CD4-positive, alpha-beta T cell treated with Interleukin-4 for 4 hours (primary cell): ENCODE data around the gene NAGS.
"Not testable (repeated sequence)": the region's sequence is repeated elsewhere in the genome, so short reads cannot be mapped to it uniquely, and the experiment has no call there.

Experiments
- DNase-seq: peaks from one replicate; pipeline ENCODE4 v3.0.0-alpha.2; 2020

NAGS gene

DNA sequence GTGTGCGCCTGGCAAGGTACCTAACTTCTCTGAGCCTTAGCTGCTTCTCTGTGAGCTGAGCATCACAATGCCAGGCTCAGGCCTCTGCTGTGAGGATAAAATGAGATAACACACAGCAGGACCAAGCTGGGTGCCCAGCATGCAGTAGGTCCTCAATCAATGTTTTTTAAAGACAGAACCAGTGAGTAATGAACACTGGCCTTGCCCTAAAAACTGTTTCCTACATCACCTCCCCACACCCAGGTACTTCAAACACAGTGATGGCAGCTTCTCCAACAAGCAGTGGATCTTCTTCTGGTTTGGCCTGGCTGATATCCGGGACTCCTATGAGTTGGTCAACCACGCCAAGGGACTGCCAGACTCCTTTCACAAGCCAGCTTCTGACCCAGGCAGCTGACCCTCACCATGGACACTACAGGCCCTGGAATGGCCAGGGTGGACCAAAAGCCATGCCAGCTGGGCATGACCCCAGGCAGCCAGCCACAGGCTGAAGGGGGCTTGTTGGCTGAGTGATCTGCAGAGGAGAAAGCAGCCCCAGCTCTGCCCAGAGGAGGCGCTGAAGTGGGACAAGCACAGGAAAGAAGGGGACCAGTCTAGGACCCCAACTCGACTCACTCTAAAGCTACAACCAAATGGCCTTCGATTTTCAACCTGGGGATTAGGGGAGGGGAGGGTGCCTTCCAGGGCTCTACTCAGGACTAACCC, 3.9 kb downstream of the NAGS start:
- no peak for DNase-seq

GRCh38 chr17:44010966-44011647, 6.7 kb downstream of the NAGS start:
- no peak for DNase-seq

- DNase-seq: no peak
Observed at GRCh38 chr17:44011876-44012275, 7.5 kb downstream of the NAGS start.

DNA sequence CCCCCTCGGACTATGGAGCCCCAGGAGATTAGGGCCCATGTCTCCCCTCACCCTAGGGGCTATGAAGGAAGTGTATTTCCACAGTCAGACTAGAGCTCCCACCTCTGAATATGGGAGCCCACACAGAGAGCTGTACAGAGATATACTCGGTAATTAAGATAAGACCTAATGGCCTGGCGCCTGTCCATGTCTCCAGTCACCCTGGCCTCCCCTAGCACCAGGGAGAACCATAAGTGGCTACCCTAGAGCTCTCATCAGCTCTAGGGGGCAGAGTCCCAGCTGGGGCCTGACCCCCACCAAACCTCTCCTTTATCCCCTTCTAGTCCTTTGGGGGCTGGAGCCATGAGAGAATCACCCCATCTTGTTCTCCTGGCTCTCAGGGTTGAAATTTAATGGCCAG, 8.0 kb downstream of the NAGS start:
- no peak for DNase-seq

GRCh38 chr17:44012874-44013273, 8.5 kb downstream of the NAGS start:
- no peak for DNase-seq

DNA sequence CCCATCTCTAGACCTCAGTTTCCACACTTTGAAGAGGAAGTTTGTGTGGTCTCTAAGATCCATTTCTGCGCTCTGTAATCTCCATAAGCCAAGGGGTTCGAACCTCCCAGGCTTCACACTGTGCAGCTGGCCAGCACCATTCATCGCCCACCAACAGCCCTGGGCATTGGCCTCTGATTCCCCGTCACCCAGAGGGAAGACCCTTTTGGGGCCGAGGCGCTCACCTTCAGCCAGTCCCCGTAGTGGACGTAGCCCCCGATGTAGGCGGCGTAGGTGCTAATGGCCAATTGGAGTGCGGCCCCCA, 9.7 kb downstream of the NAGS start:
- no peak for DNase-seq

DNA sequence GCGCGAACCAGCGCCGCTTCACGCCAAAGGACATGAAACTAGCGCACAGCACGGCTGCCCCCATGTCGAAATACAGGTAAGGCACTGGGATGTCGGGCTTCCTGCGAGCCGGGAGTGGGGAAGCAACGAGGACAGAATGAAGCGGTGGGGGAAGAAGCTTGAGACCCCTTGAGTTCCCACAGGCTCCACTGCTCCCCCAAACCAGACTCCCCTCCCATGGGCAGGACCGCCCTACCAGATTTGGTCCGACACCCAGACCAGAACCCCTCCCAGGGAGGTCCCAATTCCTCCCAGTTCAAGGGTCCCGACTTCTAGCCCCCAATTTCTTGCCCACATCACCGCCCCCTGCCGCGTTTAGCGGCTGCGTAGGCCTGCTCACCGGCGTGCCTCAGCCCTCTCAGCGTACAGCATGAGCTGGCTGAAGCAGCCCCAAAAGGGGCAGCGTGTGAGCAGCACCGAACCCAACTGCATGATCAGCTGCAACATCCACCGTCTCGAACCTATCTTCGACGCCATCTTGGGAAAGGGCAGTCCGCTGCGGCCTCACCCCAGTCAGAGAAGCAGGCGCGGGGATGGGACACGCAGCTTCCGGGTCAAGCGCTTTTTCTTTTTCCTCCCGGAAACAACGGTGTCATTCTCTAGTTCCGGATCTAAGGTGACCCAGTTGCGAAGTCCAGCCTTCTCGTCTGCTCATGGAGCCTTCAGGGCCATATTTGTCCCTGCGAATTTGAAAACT, 10.2 kb downstream of the NAGS start, which contains the start of gene TMEM101:
Gene TMEM101 (minus strand): TSS at position 527 of the 736 bp plus-strand sequence. CDS start 11 bp downstream, at position 516.
- DNase-seq: peak; percentile 93

- not testable (repeated sequence) for DNase-seq
Observed at GRCh38 chr17:44021227-44021626, 16.8 kb downstream of the NAGS start.

DNA sequence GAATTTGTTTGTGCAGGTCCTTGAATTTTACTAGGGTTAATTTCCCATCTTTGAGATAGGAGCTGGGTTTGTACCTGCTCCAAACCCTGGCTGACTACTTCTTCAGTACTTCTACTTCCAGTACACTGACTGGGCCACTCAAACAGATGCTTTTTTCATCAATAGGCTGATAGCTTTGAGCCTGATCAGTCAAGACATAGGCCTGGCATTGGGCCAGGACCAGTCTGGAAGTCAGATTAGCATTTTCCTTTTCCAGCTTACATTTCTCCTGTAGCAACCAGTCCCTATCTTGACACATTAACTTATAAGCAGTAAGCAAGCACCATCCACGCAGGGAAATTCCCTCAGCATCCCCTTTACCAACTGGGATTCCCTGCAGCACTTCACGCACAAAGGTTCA, 17.8 kb downstream of the NAGS start:
- no peak for DNase-seq

DNA sequence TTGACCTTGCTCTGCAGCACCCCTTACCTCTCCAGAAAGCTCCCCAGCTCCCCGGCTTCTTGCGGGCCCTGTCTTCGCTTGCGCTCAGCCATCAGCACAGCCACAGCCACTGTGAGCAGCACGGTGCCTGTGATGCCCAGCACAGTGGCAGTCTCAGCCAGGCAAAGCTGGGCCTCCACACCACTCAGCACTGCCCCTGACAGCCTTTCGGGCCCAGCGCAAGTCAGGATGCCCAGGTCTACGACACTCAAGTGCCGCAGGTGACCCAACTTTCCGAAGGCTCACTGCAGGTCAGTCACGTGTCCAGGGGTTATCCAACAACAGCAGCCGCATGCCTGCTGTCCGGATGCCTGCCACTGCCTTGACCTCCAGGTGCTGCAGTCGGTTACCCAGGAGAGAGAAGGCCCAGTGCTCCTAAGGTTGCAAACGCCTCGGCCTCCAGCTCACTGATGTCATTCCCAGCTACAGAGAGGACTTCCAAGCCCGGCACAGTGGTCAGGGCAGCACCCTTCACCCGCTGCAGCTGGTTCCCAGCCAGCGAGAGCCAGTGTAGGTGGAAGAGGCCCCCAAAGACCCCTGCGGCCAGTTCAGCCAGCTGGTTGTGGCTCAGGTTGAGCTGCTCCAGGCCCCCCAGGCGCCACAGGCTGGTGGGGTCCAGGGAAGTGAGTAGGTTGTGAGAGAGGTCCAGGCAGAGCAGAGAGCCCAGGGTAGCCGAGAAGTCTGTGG, 19.3 kb downstream of the NAGS start:
- DNase-seq: no peak

DNA sequence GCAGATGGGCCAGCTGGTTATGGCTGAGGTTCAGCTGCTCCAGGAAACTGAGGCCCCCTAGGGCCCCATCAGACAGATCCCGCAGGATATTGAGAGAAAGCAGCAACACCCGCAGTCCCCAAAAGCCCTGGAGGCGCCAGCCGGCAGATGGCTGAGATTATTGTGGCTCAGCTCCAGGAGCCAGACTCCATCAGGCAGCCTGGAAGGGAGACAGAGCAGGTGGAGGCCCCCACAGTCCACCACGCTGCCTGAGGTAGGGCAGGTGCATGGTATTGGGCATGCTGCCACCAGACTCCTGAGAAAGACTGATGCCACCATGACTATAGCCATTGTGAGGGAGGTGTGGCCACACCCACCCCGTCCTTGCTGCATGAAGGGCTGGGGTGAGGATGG, 19.8 kb downstream of the NAGS start:
- DNase-seq: no peak

DNA sequence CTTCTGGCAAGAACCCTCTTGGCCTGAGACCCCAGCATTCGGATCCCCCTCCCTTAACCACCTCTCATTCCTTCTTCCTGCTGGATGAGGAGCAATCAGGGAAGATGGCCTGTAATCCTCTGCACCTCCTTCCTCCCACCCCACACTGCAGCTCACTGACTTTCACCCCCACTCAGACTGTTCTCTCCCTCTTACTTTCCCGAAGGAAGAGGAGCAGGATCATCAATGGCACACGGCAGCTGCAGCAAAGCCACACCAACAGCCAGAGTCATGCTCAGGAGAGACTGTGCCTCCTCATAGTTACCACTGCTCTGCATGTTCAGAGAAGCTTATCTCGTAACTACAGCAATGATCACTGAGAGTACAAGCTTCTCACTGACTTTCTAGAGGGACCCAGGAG, 20.4 kb downstream of the NAGS start:
- DNase-seq: no peak

DNA sequence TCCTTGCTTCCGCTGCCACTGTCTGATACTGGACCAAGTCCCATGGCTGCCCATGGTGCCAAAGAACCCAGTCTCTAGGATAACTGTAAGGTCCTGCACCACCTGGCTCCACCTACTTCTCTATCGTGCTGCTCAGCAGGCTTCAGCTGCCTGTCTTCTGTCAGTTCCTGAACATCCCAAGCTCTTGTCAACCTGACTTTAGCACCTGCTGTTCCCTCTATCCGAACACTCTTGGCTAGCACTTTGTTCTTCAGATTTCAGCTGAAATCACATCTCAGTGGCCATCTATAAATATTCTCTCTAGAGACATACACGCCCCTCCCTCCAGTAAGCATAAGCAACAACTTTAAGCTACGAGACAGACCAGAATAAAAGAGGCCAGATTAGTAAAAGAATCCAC, 25.3 kb downstream of the NAGS start:
- DNase-seq: no peak

- DNase-seq: no peak
Observed at GRCh38 chr17:44030482-44030881, 26.1 kb downstream of the NAGS start.

DNA sequence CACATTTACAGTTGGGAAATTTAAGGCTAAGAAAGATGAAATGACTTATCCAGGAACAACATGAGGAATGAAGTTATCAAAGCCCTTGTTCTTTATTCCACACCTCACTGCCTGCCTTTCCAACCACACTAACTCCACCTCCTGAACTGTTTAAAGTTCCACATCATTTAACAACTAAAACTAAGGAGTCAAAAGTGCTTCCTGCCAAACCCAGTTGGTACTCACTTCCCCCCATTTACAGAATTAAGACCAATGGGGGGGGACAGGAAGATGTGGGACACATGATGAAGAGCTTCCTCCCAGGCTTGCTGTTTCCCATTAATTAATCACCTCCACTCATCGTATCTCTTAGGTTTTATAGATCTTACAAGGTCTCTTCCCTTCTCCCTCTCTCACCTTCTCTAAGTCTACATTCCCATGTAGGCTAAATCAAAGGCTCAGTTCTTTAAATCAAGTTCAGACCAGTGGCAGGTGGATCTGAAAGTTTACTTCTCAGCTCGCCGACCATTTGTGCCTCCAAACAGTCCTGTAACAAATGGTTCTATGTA, 29.5 kb downstream of the NAGS start:
- peak; percentile 2 for DNase-seq

GRCh38 chr17:44034688-44035087, 30.3 kb downstream of the NAGS start:
- not testable (repeated sequence) for DNase-seq

GRCh38 chr17:44037471-44037870, 33.0 kb downstream of the NAGS start:
- no peak for DNase-seq

GRCh38 chr17:44038604-44039011, 34.2 kb downstream of the NAGS start:
- no peak for DNase-seq

DNA sequence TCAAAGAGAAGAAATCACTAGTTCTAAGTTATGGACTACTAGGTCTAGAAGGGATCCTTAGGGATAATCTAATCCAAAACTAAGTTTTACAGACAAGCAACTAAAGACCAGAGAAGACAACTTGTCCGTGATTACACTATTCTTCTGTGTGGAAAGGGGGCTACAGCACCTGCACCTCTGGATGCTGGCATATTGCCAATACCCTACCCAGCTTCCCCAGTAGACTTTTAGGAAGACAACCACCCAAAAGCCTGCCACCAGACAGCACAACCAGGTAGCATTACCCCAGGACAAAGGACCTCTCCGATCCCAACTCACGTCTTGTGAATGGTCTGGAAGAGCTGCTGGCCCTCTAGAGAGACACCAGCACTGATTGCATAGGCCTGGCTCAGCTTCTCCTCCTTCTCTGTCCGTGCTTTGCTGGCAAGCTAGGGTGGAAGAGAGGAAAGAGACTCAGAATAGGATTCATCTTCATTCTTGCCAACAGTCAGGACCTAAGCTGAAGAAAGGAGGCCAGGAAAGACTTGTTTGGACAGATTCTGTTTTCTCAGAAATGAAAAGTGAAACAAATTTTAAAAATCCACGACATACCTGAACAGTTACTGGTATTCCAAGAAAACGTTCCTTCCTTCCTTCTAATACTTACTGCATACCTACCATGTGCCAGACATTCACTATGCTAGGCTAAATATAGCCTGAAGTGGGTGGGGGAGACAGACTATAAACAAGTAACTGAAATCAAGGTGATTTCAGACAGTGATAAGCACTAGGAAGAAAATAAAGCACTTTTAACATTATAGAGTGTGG, 35.6 kb downstream of the NAGS start:
- no peak for DNase-seq

GRCh38 chr17:44043272-44043696, 38.9 kb downstream of the NAGS start:
- no peak for DNase-seq

GRCh38 chr17:44044071-44044470, 39.6 kb downstream of the NAGS start:
- no peak for DNase-seq

DNA sequence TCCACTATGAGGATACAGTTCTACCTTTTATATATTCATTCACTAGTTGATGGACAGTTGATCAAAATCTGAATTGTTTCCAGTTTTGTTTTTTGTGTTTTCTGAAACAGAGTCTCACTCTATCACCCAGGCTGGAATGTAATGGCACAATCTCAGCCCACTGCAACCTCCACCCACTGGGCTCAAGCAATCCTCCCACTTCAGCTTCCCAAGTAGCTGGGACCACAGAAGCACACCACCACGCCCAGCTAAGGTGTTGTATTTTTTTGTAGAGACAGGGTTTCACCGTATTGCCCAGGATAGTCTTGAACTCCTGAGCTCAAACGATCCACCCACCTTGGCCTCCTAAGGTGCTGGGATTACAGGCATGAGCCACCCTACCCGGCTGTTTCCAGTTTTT, 41.1 kb downstream of the NAGS start:
- no peak for DNase-seq
